Esophagus squamous epithelium (tissue), 5 donors: ENCODE data around the gene R3HDM4. TPM values are rescaled to one million over a fixed set of nuclear protein-coding genes. Genes with fewer than 3 reads are reported as not detected.

Source experiments
- DNase-seq: peaks from one replicate; lab custom pipeline; 2025; lab: John Stamatoyannopoulos, UW
- H3K27ac ChIP-seq, 4 donors: fragments of 200-600 bp; sonication (generic); one replicate each; pipeline ENCODE4 v1.5.1; 2016 to 2019; ENCODE audit warnings: mild to moderate bottlenecking in 1 of 4
- H3K27me3 ChIP-seq, 4 donors: fragments of 200-600 bp; sonication (generic); 1 replicate in 3 of 4; 2 replicates in 1 of 4; pipeline versions ENCODE4 v1.5.1 to v1.6.0; 2017 to 2021; ENCODE audit warnings: antibody characterized with exemption in 1 of 4
- H3K36me3 ChIP-seq, 3 donors: fragments of 200-600 bp; sonication (generic); one replicate each; pipeline ENCODE4 v1.5.1; 2016 to 2019
- H3K4me1 ChIP-seq, 3 donors: fragments of 200-600 bp; sonication (generic); one replicate each; pipeline ENCODE4 v1.5.1; 2017 to 2019
- H3K4me3 ChIP-seq, 4 donors: fragments of 200-600 bp; sonication (generic); 1 replicate in 3 of 4; 2 replicates in 1 of 4; pipeline ENCODE4 v1.5.1; 2016 to 2019; ENCODE audit warnings: mild to moderate bottlenecking in 2 of 4, moderate library complexity in 1 of 4
- H3K9me3 ChIP-seq, 3 donors: fragments of 200-600 bp; sonication (generic); one replicate each; pipeline ENCODE4 v1.5.1; 2016 to 2019
- POLR2A ChIP-seq, 4 donors: fragments of 450-650 bp; IDR thresholded peaks; one replicate each; pipeline ENCODE4 v1.6.1; 2017; ENCODE audit warnings: antibody characterized with exemption in 4 of 4, mild to moderate bottlenecking in 4 of 4, moderate library complexity in 3 of 4
- WGBS, 2 donors: methylation state at CpG; one replicate each; pipeline ENCODE4 v1.1.5; 2018; 5-methylcytosine and 5-hydroxymethylcytosine counted together
- intact Hi-C: fragments of 100-400 bp; cut with DNase I; formaldehyde crosslinking; loops from one replicate; pipeline ENCODE4 v1.15.0; 2022
- total RNA-seq, 4 donors: library from RNA; depleted of rRNA; stranded (reverse); fragments of >200 nt; gene quantifications; one replicate each; pipeline ENCODE4 v1.1.0, GENCODE V29; 2016
- TF ChIP-seq, protein P1 (sequence below), 6 experiments: fragments of 450-650 bp in 4 of 6; fragments of 200-600 bp in 2 of 6; sonication (generic) in 2 of 6; IDR thresholded peaks; one replicate each; pipeline ENCODE4 v1.5.1; 2016 to 2019; ENCODE audit warnings: antibody characterized with exemption in 6 of 6, mild to moderate bottlenecking in 4 of 6, moderate library complexity in 4 of 6
- donor health status: DM: yes; HTN: yes; CAD: no.

R3HDM4 gene
- total RNA-seq, 4 donors from 2014 or later: 42.9 to 83.7 (median 62.4) TPM

DNA sequence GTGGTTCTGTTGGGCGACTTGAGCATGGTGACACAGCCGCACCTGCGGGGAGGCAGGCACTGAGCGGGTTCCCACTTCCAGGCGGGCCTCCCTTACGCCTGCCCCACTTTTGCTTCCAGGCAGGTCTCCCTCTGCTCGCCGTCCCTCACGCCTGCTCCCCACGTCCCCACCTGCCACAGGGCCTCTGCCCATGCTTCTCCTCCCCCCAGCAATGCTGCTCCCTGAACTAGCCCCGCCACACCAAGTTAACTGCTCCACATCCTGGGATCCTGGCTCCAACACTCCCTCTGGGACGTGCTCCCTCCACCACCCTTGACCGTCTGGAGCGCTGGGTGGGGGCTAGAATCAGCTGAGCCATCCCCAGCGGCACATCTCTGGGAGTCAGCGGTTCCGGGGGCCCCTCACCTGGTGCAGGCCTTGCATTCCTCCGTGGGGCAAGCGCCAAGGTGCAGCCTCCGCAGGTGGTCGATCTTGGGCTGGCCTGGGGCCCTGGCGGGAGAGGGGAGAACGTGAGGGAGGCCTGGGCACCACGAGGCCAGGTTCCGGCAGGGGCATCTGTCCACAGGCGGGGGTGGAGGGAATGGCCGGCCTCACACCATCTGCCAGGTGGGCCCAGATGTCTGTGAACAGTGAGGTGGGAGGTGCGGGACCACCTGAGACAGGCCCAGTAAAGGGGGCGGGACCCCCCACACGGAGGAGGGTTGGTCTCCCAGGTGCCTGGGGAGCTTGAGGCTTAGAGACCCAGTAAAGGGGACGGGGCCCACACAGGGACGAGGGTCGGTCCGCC is 44.4 kb downstream of the R3HDM4 start:
- intact Hi-C loops: no loop called here
- 91 to 92% methylated on average over 11 to 12 of the region's 34 CpGs for WGBS, 2 donors
- Histone ChIP-seq H3K4me3 (no peak overlapping the region), H3K9me3 (no peaks in the 10 kb centered on the region), H3K27me3 (no peaks in the 10 kb centered on the region), H3K27ac (peak overlapping the region; percentile 57 to 89 (median 82)), H3K4me1 (peaks cover 25 to 55% (median 27%) of the 10 kb centered on the region in 3 donors), H3K36me3 (peaks cover 11 to 47% (median 23%) of the 10 kb centered on the region in 3 donors)
- TF ChIP-seq POLR2A (IDR thresholded peaks at IDR 0.05): no peak
- no peak for DNase-seq

DNA sequence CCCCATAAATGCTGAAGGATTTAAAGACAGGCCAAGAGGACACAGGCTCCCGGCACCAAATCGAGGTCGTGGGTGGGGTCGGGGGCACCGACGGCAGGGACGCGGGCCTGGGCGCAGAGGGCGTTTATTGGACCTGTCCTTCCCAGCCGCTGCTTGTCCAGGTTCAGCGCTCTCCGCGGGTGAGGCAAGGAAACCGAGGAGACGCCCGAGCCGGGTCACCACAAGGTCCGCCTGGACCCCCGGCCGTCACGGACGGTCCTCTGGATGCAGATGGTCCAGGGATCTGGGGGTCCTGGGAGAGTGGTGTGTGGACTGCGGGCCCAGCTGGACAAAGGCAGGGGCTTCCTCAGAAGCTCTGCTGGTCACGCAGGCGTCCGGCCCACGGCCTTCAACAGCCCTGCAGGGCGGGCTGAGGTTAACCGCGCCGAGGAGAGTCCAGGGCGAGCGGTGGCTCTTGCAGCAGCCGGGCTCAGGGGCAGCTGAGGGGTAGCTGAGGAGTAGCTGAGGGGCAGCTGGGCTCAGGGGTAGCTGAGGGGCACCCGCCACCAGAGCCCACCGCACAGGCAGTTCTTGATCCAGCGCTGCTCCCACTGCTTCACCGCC is 45.1 kb downstream of the R3HDM4 start:
- peaks cover 8 to 42% (median 23%) of the 10 kb centered on the region in 3 donors for H3K36me3 ChIP-seq
- WGBS, 2 donors: 90 to 98% methylated on average over 12 to 21 of the region's 39 CpGs
- peaks cover 27 to 56% (median 28%) of the 10 kb centered on the region in 3 donors for H3K4me1 ChIP-seq
- peak overlapping the region in 2 of 4 donors; percentile 85 to 89 for H3K27ac ChIP-seq
- peaks cover 0 to 3% (median 0%) of the 10 kb centered on the region in 4 donors for H3K27me3 ChIP-seq
- intact Hi-C loops: no loop called here
- no peaks in the 10 kb centered on the region for H3K9me3 ChIP-seq
- DNase-seq: no peak
- no peak overlapping the region for H3K4me3 ChIP-seq
- TF ChIP-seq POLR2A (IDR thresholded peaks at IDR 0.05): no peak
- TF ChIP-seq, protein P1, sequence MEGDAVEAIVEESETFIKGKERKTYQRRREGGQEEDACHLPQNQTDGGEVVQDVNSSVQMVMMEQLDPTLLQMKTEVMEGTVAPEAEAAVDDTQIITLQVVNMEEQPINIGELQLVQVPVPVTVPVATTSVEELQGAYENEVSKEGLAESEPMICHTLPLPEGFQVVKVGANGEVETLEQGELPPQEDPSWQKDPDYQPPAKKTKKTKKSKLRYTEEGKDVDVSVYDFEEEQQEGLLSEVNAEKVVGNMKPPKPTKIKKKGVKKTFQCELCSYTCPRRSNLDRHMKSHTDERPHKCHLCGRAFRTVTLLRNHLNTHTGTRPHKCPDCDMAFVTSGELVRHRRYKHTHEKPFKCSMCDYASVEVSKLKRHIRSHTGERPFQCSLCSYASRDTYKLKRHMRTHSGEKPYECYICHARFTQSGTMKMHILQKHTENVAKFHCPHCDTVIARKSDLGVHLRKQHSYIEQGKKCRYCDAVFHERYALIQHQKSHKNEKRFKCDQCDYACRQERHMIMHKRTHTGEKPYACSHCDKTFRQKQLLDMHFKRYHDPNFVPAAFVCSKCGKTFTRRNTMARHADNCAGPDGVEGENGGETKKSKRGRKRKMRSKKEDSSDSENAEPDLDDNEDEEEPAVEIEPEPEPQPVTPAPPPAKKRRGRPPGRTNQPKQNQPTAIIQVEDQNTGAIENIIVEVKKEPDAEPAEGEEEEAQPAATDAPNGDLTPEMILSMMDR (IDR thresholded peaks at IDR 0.05): no peak

DNA sequence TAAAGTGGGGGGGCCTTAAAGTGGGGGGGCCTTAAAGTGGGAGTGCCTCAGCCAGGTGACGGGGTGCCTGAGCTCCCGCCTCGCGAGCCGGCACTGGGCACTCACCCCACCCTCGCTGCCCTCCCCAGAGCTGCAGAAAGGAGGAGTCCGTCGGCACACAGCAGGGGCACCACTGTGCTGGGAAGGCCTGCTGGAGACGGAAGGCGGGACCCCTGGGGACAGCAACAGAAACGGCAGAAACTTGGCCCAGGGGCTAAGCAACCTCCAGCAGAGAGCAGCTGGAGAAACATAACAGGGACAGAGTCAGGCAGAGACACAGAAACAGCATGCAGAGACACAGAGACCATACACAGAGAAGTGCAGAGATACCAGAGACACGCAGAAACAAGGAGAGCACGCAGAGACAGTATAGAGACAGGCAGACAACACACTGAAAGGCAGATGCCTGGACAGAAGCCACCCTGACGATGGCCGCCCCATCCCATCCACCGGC is 45.7 kb downstream of the R3HDM4 start:
- no peak overlapping the region for H3K4me3 ChIP-seq
- peaks cover 0 to 9% (median 0%) of the 10 kb centered on the region in 4 donors for H3K27me3 ChIP-seq
- no peak for DNase-seq
- no peaks in the 10 kb centered on the region for H3K9me3 ChIP-seq
- 79 to 85% methylated on average over 7 to 10 of the region's 16 CpGs for WGBS, 2 donors
- H3K36me3 ChIP-seq: peaks cover 8 to 42% (median 23%) of the 10 kb centered on the region in 3 donors
- no peak overlapping the region for H3K27ac ChIP-seq
- TF ChIP-seq, protein P1 (IDR thresholded peaks at IDR 0.05): no peak
- TF ChIP-seq POLR2A (IDR thresholded peaks at IDR 0.05): no peak
- peaks cover 26 to 58% (median 29%) of the 10 kb centered on the region in 3 donors for H3K4me1 ChIP-seq
- intact Hi-C loops: no loop called here

DNA sequence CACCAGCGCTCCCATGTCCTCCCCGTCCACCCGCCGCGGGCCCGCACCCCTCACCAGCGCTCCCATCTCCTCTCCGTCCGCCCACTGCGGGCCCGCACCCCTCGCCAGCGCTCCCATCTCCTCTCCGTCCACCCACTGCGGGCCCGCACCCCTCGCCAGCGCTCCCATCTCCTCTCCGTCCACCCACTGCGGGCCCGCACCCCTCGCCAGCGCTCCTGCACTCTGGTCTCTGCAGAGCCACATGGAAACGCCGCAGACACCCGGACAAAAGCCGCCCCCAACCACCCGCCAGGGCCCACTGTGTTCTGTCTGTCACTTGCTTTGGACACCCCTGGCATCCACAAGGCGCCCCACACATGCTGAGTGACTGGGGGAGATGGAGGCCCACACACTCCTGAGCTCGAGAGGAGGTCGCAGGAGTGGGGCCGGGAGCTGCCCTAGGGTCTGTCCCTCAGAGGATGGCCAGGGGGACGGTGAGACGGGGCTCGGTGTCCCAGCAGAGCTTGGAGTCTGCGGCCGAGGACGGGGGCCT is 46.2 kb downstream of the R3HDM4 start:
- Histone ChIP-seq H3K36me3 (peaks cover 8 to 42% (median 23%) of the 10 kb centered on the region in 3 donors), H3K27ac (no peak overlapping the region), H3K4me3 (no peak overlapping the region), H3K9me3 (no peaks in the 10 kb centered on the region), H3K27me3 (peaks cover 0 to 14% (median 0%) of the 10 kb centered on the region in 4 donors), H3K4me1 (peaks cover 22 to 58% (median 29%) of the 10 kb centered on the region in 3 donors)
- TF ChIP-seq, protein P1 (IDR thresholded peaks at IDR 0.05): no peak
- TF ChIP-seq POLR2A (IDR thresholded peaks at IDR 0.05): no peak
- no peak for DNase-seq
- WGBS, 2 donors: 67 to 83% methylated on average over 3 to 17 of the region's 38 CpGs
- intact Hi-C loops: no loop called here

DNA sequence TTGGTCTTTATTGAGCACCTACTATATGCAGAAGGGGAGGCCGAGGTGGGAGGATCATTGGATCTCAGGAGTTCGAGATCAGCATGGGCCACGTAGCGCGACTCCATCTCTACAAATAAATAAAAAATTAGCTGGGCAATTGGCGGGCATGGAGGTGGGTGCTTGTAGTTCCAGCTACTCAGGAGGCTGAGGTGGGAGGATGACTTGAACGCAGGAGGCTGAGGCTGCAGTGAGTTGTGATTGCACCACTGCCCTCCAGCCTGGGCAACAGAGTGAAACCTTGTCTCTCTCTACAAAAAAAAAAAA is 49.8 kb downstream of the R3HDM4 start:
- WGBS, 2 donors: 86 to 90% methylated on average over 6 to 7 of the region's 7 CpGs
- H3K36me3 ChIP-seq: peaks cover 3 to 14% (median 10%) of the 10 kb centered on the region in 3 donors
- peaks cover 0 to 48% (median 0%) of the 10 kb centered on the region in 4 donors for H3K27me3 ChIP-seq
- H3K9me3 ChIP-seq: no peaks in the 10 kb centered on the region
- TF ChIP-seq, protein P1 (IDR thresholded peaks at IDR 0.05): no peak
- TF ChIP-seq POLR2A (IDR thresholded peaks at IDR 0.05): no peak
- intact Hi-C loops: loop anchor here (5.0 kb wide), 1 partner anchor 59 kb away; no protein-coding TSS in a partner anchor
- peak overlapping the region in 1 of 4 donors; percentile 3 for H3K27ac ChIP-seq
- no peak for DNase-seq
- peak overlapping the region in 1 of 4 donors; percentile 26 for H3K4me3 ChIP-seq
- H3K4me1 ChIP-seq: peaks cover 9 to 61% (median 33%) of the 10 kb centered on the region in 3 donors
